GM19324 (cell line): ENCODE measurements around the gene SCN5A.

Experiments used
- ATAC-seq: cut with Tn5 transposase; IDR thresholded peaks from one replicate; pipeline ENCODE4 v1.9.1; 2021; ENCODE audit warnings: mild to moderate bottlenecking, moderate library complexity; ENCODE audit not compliant: unreplicated experiment, low FRiP score

The SCN5A gene

DNA sequence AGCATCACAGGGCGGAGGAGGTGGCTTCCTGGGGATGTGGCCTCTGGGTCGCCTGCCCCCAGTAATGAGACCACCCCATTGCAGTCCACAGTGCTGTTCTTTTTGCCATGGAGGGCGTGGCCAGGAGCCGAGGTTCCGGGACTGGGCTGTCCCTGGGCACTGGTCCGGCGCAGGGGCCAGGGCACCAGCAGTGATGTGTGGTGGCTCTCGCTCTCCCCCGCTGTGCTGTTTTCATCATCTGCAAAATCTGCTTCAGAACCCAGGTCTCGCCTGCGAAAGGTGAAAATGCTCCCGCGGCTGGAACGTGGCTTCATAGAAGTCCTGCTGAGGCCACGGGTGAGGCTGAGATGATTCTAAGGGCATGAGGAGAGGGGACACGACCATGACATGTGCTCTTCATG, 45.8 kb downstream of the SCN5A start:
- no peak for ATAC-seq

GRCh38 chr3:38602576-38603250, 46.8 kb downstream of the SCN5A start:
- ATAC-seq, result no peak

GRCh38 chr3:38601956-38602550, 47.4 kb downstream of the SCN5A start:
- no peak for ATAC-seq

- ATAC-seq, result no peak
These were observed 48.9 kb downstream of the SCN5A start for GRCh38 chr3:38600551-38600950.

- ATAC-seq, result no peak
These were observed 49.6 kb downstream of the SCN5A start for GRCh38 chr3:38599886-38600285.

GRCh38 chr3:38598791-38599190, 50.7 kb downstream of the SCN5A start:
- ATAC-seq, result no peak

DNA sequence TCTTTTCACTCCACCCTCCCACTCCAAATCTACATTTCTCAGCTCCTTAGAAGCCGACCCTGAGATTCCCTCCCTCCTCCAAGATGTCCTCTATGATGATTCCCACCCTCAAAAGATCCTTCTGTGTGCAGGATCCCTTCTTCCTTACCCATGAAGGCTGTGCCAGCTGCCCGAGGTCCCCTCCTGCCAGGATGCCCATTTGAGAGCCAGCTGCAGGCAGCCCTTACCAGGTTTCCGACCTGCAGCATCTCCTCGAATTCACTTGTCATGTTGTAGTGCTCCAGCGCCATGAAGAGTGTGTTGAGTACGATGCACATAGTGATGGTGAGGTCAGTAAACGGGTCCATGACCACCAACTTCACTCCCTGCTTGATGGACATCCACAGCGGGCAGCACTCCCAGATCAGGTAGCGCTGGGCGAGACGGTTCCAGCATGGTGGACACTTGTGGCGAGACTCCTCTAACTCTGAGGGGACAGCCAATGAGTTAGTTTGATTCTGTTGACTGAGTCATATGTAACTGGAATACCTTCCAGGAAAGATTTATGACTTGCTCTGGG, 51.9 kb downstream of the SCN5A start:
- ATAC-seq, result no peak

DNA sequence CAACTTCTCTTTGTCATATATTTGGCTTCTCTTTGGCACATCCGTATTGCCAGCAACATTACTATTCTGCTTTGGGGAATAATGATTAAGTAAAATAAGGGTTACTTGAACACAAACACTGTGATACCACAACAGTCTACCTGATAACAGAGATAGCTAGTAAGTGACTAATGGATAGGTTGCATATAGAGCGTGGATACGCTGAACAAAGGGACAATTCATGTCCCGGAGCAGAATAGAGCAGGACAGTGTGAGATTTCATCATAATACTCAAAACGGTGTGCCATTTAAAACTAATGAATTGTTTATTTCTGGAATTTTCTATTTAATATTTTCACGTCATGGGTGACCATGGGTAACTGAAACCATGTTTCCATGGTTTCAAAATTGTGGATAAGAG, 54.1 kb downstream of the SCN5A start:
- no peak for ATAC-seq

DNA sequence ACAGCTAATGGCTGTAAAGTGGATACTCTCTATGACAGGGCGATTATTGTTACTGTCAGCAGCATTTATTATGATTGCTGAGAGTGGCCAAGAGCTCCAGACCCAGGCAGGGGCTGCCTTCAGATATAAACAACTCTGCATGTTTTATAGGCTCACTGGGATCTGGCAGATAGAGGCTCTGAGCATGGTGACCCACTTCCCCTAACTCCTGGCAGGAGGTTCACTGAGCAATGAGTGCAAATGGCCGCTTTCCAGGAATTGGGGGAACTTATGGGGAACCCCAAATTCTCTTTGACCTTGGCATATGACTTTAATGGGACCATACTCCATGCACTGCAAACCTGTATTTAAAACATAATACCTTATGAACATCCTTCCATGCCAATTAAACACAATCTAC, 59.0 kb downstream of the SCN5A start:
- ATAC-seq, result no peak

DNA sequence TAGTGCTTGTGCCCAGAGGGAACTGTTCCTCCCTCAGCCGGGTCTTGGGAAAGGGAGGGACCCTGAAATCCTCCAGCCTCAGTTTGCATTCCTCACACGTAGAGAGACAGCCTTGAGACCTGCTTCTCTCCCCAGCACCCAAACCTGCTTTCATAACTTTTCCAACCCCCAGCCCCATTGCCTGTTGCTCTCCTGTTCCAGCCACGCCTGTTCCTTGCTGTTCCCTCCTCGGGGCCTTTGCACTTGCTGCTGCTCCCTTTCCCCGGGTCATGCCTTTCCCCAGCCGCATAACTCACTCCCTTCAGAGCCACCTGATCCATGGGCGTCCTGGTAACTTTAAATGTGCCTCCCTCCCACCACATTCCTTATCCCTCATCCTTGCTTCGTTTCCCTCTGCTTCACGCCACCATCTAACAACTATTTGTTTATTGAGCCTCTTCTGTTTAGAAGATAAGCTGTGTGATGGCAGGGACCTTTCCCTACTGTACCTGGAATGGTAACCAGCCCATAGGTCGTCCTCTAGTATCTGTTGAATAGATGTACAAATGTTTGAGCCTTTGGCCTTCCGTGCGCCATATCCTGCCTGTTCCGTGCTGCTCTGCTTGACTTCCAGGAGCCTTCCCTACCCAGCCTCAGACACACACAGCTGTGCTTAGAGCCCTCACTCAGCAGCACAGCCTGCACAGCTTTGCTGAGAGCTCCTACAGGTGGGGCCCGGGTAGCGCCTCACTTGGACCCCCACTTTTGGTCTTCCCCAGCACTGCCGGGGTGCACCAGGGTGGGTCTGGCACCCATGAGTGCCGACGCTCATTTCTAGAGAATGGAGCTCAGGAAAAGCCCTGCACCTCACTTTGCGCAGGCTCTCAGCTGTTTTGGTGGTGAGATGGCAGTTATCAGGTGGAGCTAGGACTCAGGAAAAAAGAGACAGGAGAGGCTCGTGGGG, 60.2 kb downstream of the SCN5A start:
- ATAC-seq, result no peak

- ATAC-seq, result no peak
These were observed 61.0 kb downstream of the SCN5A start for GRCh38 chr3:38588371-38588971.

DNA sequence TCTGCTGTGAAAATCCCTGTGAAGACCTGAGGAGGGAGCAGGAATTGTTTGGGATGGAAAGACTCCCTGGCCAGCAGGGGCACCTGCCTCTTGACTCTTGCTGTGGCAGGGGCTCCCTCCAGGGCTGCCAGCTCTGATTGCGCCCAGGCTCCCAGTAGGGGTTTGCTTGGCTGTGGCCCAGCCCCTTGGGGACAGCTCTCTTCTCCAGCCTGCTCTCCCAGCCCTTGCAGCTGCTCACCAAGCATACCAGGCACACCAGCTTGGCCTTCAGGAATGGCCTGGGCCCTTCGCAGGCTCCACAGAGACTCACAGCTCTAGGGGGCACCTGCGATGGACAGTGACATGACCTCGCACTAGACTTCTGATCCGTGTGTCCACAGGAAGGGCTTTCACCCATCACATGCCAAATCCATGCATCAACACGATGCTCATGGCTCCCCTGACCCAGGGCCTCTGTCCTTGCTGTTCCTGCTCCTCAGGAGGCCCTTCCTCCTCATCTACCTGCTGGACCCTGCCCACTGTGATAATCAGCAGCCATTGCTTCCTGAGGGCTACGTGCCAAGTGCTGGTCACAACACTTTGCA, 61.8 kb downstream of the SCN5A start:
- no peak for ATAC-seq

- no peak for ATAC-seq
These were observed 62.7 kb downstream of the SCN5A start for GRCh38 chr3:38586546-38587520.

DNA sequence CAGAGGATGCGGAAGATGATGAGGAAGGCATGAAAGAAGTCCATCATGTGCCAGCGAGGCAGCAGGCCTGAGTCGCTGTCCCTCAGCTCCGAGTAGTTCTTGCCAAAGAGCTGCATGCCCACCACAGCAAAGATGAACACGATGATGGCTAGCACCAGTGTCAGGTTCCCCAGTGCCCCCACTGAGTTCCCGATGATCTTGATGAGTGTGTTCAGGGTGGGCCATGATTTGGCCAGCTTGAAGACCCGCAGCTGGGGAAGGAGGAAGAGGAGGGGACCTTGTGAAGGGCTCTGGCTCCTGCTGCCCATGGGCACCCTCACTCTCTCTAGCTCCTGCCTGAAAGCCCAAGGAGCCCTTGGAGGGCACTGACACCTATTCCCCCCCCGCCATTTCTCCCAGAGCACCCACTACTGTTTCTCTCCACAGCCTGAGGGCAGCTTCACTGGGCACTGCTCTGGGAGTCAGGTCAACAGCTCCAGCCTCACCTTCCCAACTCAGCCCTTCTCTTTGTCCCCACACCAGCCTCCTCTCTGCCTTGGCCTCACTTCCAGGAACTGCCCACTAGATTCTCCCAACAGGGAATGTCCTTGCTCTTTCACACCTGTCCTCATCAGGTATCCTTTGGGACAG, 63.6 kb downstream of the SCN5A start:
- no peak for ATAC-seq

GRCh38 chr3:38583688-38584087, 65.8 kb downstream of the SCN5A start:
- ATAC-seq, result no peak

DNA sequence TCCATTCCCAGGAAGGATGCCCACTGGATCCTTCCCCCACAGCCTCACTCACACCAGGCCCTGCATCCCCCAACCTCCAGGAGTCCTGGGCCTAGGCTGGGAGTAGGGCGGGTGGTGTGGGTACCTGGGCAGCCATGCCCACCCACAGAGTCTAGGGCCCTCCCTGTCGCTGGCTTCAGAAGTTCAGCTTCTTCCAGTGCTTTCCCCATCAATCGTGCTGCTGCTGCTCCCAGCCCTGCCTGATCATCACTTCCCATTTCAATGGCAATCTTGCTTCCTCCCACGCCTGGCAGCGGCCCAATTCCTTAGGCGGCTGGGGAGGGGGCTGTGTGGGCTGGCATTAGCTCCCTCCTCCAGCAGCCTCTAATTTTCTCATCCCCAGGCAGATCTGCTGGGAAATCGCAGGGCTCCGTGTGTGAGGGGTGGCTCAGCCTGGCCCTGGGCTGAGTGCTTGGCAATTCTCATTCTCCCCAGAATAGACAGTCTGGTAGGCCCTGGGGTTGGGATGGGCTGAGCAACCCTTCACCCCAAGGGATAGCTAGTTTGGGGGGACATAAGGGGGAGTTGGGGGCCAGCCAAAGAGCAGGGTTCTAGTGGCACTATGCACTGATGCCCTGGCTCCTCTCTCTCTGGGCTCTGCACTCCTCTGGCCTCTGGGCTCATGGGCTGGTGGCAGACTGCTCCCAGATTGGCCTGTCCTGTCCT, 66.4 kb downstream of the SCN5A start:
- no peak for ATAC-seq

DNA sequence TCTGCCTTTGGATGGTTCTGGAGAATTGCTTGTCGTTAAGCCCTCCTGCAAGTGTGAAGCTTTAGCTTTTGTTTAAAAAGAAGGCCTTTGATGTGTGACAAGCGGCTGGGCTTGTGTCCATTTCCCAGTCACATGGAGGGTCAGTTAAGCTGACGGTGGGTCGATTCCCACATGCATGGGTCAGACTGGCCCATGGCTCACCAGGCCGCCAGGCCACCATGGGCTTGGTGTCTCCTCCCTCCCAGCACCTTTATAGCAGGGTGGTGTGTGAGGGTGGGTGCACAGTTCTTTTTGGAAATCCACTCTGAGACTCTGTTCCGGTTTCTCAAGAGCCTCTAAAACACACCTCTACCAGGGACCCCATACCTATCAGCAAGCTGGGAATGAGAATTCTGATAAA, 67.2 kb downstream of the SCN5A start:
- ATAC-seq, result no peak

DNA sequence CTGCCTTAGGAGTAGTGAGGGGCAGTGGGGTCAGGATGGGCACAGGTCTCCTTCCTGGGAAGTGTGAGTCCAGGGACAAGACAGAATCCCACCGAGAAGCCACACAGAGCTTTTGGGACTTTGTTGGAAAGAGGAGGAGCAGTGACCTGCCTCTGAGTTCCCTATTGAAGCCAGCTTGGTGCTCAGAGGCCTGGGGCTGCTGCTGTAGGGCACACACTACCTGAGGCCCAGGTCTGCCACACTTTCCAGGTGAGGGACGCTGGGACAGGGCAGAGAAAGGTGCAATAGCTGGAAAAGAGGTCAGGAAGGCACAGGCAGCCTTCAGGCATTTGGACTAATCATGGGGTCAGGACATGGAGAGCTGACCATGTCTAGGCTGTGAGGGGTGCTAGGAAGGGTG, 67.7 kb downstream of the SCN5A start:
- no peak for ATAC-seq
